ENCODE measurements around the gene SERPINH1. TPM values are rescaled to one million over a fixed set of nuclear protein-coding genes. Genes with fewer than 3 reads are reported as not detected.

The SERPINH1 gene
- total RNA-seq, 1 experiment from 2014 or later = 89.8 TPM

DNA sequence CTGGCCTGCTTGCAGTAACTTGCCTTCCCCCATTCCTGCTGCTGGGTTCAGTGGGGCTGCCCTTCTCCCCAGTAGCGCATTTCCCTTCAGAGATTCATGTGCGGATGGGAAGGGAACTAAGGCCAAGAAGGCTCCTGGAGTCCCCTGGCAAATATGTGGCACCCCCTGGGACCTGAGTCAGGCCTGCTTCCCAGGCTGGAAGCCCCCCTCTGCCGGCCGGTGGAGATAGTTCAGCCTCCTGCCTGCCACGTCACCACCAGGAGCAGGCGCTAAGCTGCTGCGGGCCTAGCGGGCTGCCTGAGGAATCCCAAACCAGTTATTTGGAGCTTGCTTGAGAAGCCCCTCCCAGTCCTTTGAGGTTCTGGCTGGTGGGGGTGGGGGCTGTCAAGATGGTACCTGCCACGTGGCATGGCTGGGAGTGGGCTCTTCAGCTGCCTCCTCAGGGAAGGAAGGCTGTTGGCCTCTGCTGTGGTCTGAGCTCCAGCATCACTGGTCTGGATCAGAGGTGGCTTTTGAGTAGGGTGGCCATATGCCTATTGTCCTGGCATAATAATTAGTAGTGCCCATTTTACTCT is 2.0 kb downstream of the SERPINH1 start:
- CTCF ChIA-PET = interaction anchor here (0.9 kb wide), 1 partner anchor 12 kb away, joined by 3 read pairs; no protein-coding TSS in a partner anchor
- peaks cover 39% of the 10 kb centered on the region for H3K4me1 ChIP-seq (ENCODE audit: control insufficient read depth, insufficient read depth, low read length)
- no peaks in the 10 kb centered on the region for H3K9me3 ChIP-seq (ENCODE audit: control insufficient read depth, insufficient read depth, low read depth, low read length)
- H3K27me3 ChIP-seq (ENCODE audit: control insufficient read depth, insufficient read depth, low read length) = no peaks in the 10 kb centered on the region
- TF ChIP-seq REST (IDR thresholded peaks at IDR 0.05; ENCODE audit: insufficient read depth in 1 of 2, low read depth in 2 of 2, low read length in 1 of 2) (no peak), SIN3A (IDR thresholded peaks at IDR 0.05; ENCODE audit: borderline replicate concordance, insufficient read depth, low read depth, low read length) (no peak), TCF7L2 (IDR thresholded peaks at IDR 0.05; ENCODE audit: low read depth, low read length) (no peak)
- TF ChIP-seq, protein P1, sequence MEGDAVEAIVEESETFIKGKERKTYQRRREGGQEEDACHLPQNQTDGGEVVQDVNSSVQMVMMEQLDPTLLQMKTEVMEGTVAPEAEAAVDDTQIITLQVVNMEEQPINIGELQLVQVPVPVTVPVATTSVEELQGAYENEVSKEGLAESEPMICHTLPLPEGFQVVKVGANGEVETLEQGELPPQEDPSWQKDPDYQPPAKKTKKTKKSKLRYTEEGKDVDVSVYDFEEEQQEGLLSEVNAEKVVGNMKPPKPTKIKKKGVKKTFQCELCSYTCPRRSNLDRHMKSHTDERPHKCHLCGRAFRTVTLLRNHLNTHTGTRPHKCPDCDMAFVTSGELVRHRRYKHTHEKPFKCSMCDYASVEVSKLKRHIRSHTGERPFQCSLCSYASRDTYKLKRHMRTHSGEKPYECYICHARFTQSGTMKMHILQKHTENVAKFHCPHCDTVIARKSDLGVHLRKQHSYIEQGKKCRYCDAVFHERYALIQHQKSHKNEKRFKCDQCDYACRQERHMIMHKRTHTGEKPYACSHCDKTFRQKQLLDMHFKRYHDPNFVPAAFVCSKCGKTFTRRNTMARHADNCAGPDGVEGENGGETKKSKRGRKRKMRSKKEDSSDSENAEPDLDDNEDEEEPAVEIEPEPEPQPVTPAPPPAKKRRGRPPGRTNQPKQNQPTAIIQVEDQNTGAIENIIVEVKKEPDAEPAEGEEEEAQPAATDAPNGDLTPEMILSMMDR (IDR thresholded peaks at IDR 0.05) = no peak
- peak overlapping the region; percentile 86 to 89; a peak in 3 of 4 replicates for H3K4me3 ChIP-seq (ENCODE audit: low read depth in 2 of 2, low read length in 2 of 2)
- peaks cover 6% of the 10 kb centered on the region; the same call in 1 of the 2 replicates for H3K36me3 ChIP-seq (ENCODE audit: control insufficient read depth, insufficient read depth, low read length)
- in situ Hi-C loops (cut with HindIII; ENCODE audit: low pct_unique_long_range_greater_than_20kb, low sequenced_read_pairs) (no loop called here), intact Hi-C loops (cut with micrococcal nuclease; ENCODE audit: unreplicated experiment) (no loop called here)
- no peak for ATAC-seq
- DNase-seq (ENCODE audit: low read depth, low spot score) = no peak
- H3K27ac ChIP-seq (ENCODE audit: low read length) = peak overlapping the region; percentile 99
- BruUV-seq (replicated peaks) = no TSS peak
- POLR2A ChIA-PET = interaction anchor here (0.6 kb wide), 1 partner anchor 36 kb away, joined by 9 read pairs; no protein-coding TSS in a partner anchor

GRCh38 chr11:75565221-75565814 is 3.3 kb downstream of the SERPINH1 start:
- intact Hi-C loops (cut with micrococcal nuclease; ENCODE audit: unreplicated experiment) (no loop called here), in situ Hi-C loops (cut with HindIII; ENCODE audit: low pct_unique_long_range_greater_than_20kb, low sequenced_read_pairs) (no loop called here)
- DNase-seq (ENCODE audit: low read depth, low spot score) (no peak), ATAC-seq (no peak)
- Histone ChIP-seq H3K27ac (ENCODE audit: low read length) (no peak overlapping the region), H3K9me3 (ENCODE audit: control insufficient read depth, insufficient read depth, low read depth, low read length) (no peaks in the 10 kb centered on the region), H3K4me3 (ENCODE audit: low read depth in 2 of 2, low read length in 2 of 2) (no peak overlapping the region), H3K4me1 (ENCODE audit: control insufficient read depth, insufficient read depth, low read length) (peaks cover 32% of the 10 kb centered on the region), H3K27me3 (ENCODE audit: control insufficient read depth, insufficient read depth, low read length) (no peaks in the 10 kb centered on the region), H3K36me3 (ENCODE audit: control insufficient read depth, insufficient read depth, low read length) (peaks cover 6% of the 10 kb centered on the region; the same call in 1 of the 2 replicates)
- no peak for TF ChIP-seq TCF7L2 (IDR thresholded peaks at IDR 0.05; ENCODE audit: low read depth, low read length)
- TF ChIP-seq REST (IDR thresholded peaks at IDR 0.05; ENCODE audit: insufficient read depth in 1 of 2, low read depth in 2 of 2, low read length in 1 of 2) = no peak
- TF ChIP-seq, protein P1 (IDR thresholded peaks at IDR 0.05) = no peak
- TF ChIP-seq SIN3A (IDR thresholded peaks at IDR 0.05; ENCODE audit: borderline replicate concordance, insufficient read depth, low read depth, low read length) = no peak
- no peak for TF ChIP-seq POLR2AphosphoS5 (IDR thresholded peaks at IDR 0.05; ENCODE audit: low read depth, low read length)
- BruUV-seq (replicated peaks) = no TSS peak
- CTCF ChIA-PET = interaction anchor here (0.6 to 1.0 kb wide), 2 partner anchors 10 to 11 kb away, joined by 3 read pairs; no protein-coding TSS in a partner anchor
- POLR2A ChIA-PET = no interaction called here
